Tongue (tissue), 2 donors: Measurements from ENCODE around the gene POMGNT2. TPM values are rescaled to one million over a fixed set of nuclear protein-coding genes. Genes with fewer than 3 reads are reported as not detected.

Experiments used
- DNase-seq: peaks from one replicate; pipeline ENCODE4 v3.0.0-alpha.2; 2015
- total RNA-seq: library from RNA; depleted of rRNA; stranded (reverse); fragments of >200 nt; gene quantifications from one replicate; pipeline ENCODE4 v1.2.3, GENCODE V29; 2014

POMGNT2 gene
- total RNA-seq, 1 donor from 2014 or later, result 15.6 TPM

- DNase-seq, result peak; percentile 57
Measured at GRCh38 chr3:43102773-43103480, 3.0 kb downstream of the POMGNT2 start.

GRCh38 chr3:43098761-43099160 lies 7.1 kb downstream of the POMGNT2 start:
- DNase-seq, result no peak

GRCh38 chr3:43097400-43098080 lies 8.3 kb downstream of the POMGNT2 start:
- DNase-seq, result no peak

GRCh38 chr3:43096761-43097160 lies 9.1 kb downstream of the POMGNT2 start:
- DNase-seq, result peak; percentile 56

- peak; percentile 81 for DNase-seq
Measured at GRCh38 chr3:43095370-43095769, 10.5 kb downstream of the POMGNT2 start.

GRCh38 chr3:43094851-43095250 lies 11.0 kb downstream of the POMGNT2 start:
- peak; percentile 59 for DNase-seq

- no peak for DNase-seq
Measured at GRCh38 chr3:43094381-43094780, 11.5 kb downstream of the POMGNT2 start.

GRCh38 chr3:43093974-43094373 lies 11.9 kb downstream of the POMGNT2 start:
- no peak for DNase-seq

GRCh38 chr3:43093006-43093405 lies 12.9 kb downstream of the POMGNT2 start:
- DNase-seq, result no peak

- DNase-seq, result no peak
Measured at GRCh38 chr3:43091481-43091880, 14.4 kb downstream of the POMGNT2 start.

GRCh38 chr3:43090238-43090637 lies 15.6 kb downstream of the POMGNT2 start:
- DNase-seq, result no peak

GRCh38 chr3:43089081-43089480 lies 16.8 kb downstream of the POMGNT2 start:
- no peak for DNase-seq

GRCh38 chr3:43087249-43087776 lies 18.6 kb downstream of the POMGNT2 start:
- no peak for DNase-seq

- no peak for DNase-seq
Measured at GRCh38 chr3:43086460-43087165, 19.3 kb downstream of the POMGNT2 start.

- DNase-seq, result no peak
Measured at GRCh38 chr3:43082457-43082856, 23.4 kb downstream of the POMGNT2 start.

- DNase-seq, result no peak
Measured at GRCh38 chr3:43081796-43082195, 24.1 kb downstream of the POMGNT2 start.

- DNase-seq, result no peak
Measured at GRCh38 chr3:43080726-43081568, 24.9 kb downstream of the POMGNT2 start.

GRCh38 chr3:43079536-43080332 lies 26.1 kb downstream of the POMGNT2 start:
- no peak for DNase-seq

- no peak for DNase-seq
Measured at GRCh38 chr3:43077707-43078106, 28.2 kb downstream of the POMGNT2 start.

- no peak for DNase-seq
Measured at GRCh38 chr3:43077261-43077660, 28.6 kb downstream of the POMGNT2 start.

- DNase-seq, result no peak
Measured at GRCh38 chr3:43076857-43077256, 29.0 kb downstream of the POMGNT2 start.
